ENCODE data around the gene NIPSNAP2. TPM values are rescaled to one million over a fixed set of nuclear protein-coding genes. Genes with fewer than 3 reads are reported as not detected.
A peak's percentile ranks its signal among the peaks of the same experiment; 100 is the strongest.

NIPSNAP2 gene
- total and polyA plus RNA-seq, 2 of the 13 experiments (the other 11 are each of a cell fraction or from before 2014, with no cell fraction given): 40.3 to 61.5 TPM

DNA sequence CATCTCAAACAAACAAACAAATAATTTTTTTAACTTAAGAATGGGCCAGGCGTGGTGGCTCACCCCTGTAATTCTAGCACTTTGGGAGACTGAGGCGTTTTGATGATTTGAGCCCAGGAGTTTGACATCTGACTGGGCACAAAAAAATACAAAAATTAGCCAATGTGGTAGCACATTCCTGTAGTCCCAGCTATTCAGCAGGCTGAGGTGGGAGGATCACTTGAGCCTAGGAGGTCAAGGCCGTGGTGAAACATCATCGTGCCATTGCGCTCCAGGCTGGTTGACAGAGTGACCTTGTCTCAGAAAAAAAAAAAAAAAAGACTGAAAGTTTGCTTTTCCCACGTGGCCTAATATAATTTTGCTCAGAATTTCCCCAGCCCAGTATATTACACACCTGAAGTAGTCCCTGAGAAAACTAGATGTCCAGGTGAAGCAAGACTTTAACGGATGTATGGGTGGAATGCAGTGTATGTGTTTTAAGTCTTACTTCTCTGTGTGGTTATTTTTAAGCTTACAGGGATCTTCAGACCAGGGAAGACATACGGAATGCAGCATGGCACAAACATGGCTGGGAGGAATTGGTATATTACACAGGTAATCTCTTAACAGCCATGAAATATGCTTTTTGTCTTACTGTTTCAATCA lies 32.6 kb downstream of the NIPSNAP2 start:
- peaks cover 3 to 15% of the 10 kb centered on the region in 2 experiments; a peak in 2 of 5 replicates for H3K36me3 ChIP-seq (replicated peaks in 1 of 2; ENCODE audit: control insufficient read depth in 1 of 2, insufficient read depth in 2 of 2, low read length in 2 of 2)
- peak overlapping the region; percentile 47; the same call in 1 of the 2 replicates for H3K9ac ChIP-seq (ENCODE audit: insufficient read depth, low read depth, low read length)
- peaks cover 53% of the 10 kb centered on the region for H3K4me1 ChIP-seq (ENCODE audit: insufficient read depth, low read length)
- intact Hi-C loops (cut with micrococcal nuclease; ENCODE audit: unreplicated experiment) (loop anchor here (2.0 kb wide), 1 partner anchor 78 kb away; no protein-coding TSS in a partner anchor), in situ Hi-C loops (cut with HindIII; ENCODE audit: extremely low pct_ligation_motif_present, low pct_unique_long_range_greater_than_20kb) (no loop called here)
- peak overlapping the region; percentile 64 for H3K27ac ChIP-seq (ENCODE audit: extremely low read length, insufficient read depth, low read length)
- no peaks in the 10 kb centered on the region for H3K27me3 ChIP-seq (ENCODE audit: control insufficient read depth in 1 of 2, insufficient read depth in 2 of 2, low read length in 2 of 2)
- peak overlapping the region; percentile 42; the same call in 1 of the 2 replicates for H3K4me2 ChIP-seq (ENCODE audit: low read depth, low read length)
- no peak overlapping the region for H2AFZ ChIP-seq (ENCODE audit: low read length)
- ATAC-seq: peak; percentile 87
- H3K4me3 ChIP-seq (replicated peaks in 1 of 3; ENCODE audit: insufficient read depth in 1 of 3, low read depth in 2 of 3, low read length in 3 of 3): no peak overlapping the region; a peak in 1 of 6 replicates
- CTCF ChIA-PET (ENCODE audit: low intra/inter-chr PET ratio, low total read pairs): no interaction called here
- 19% methylated on average over 8 of the region's 8 CpGs for WGBS (ENCODE audit: low lambda C conversion rate)
- BruUV-seq (replicated peaks): no TSS peak
- peak; percentile 91 for DNase-seq (ENCODE audit: low spot score)
- no peaks in the 10 kb centered on the region for H3K9me3 ChIP-seq (ENCODE audit: low read length)
- POLR2A ChIA-PET: interaction anchor here (0.7 to 2.3 kb wide), 7 partner anchors 10 to 75 kb away, joined by 3 to 14 read pairs (median 5); partner anchors contain the start of gene NIPSNAP2
- FAIRE-seq: peak; percentile 96
- no peaks in the 10 kb centered on the region for H4K20me1 ChIP-seq (ENCODE audit: insufficient read depth, low read length)
- H3K79me2 ChIP-seq (ENCODE audit: insufficient read depth, low read length): no peaks in the 10 kb centered on the region
- TF ChIP-seq TCF12 (IDR thresholded peaks at IDR 0.05) (no peak), TCF12 (CRISPR knock-in tag; IDR thresholded peaks at IDR 0.05) (no peak; the same call in 1 of the 2 replicates), TBX3 (IDR thresholded peaks at IDR 0.05; ENCODE audit: borderline replicate concordance) (no peak), TBL1XR1 (IDR thresholded peaks at IDR 0.05; ENCODE audit: borderline replicate concordance, low read length, partially characterized antibody) (no peak), ZNF615 (CRISPR knock-in tag; IDR thresholded peaks at IDR 0.05; ENCODE audit: borderline replicate concordance) (no peak), MEIS1 (CRISPR knock-in tag; IDR thresholded peaks at IDR 0.05; ENCODE audit: borderline replicate concordance) (no peak; the same call in 1 of the 2 replicates), ZNF124 (CRISPR knock-in tag; IDR thresholded peaks at IDR 0.05) (no peak; the same call in 1 of the 2 replicates), ATF7-NPFF (CRISPR knock-in tag; IDR thresholded peaks at IDR 0.05; ENCODE audit: low read depth) (no peak), ZBTB3 (CRISPR knock-in tag; IDR thresholded peaks at IDR 0.05; ENCODE audit: borderline replicate concordance, low read depth) (no peak), MXD4 (CRISPR knock-in tag; IDR thresholded peaks at IDR 0.05) (0 out of 2 replicates have a peak, but pooled peaks have one; percentile 42), MATR3 (CRISPR knock-in tag; IDR thresholded peaks at IDR 0.05) (no peak), GATAD2A (CRISPR knock-in tag; IDR thresholded peaks at IDR 0.05) (peak; percentile 73), GZF1 (CRISPR knock-in tag; IDR thresholded peaks at IDR 0.05) (no peak), NFKBIZ (CRISPR knock-in tag; IDR thresholded peaks at IDR 0.05) (0 out of 2 replicates have a peak, but pooled peaks have one; percentile 69), ZNF567 (CRISPR knock-in tag; IDR thresholded peaks at IDR 0.05; ENCODE audit: borderline replicate concordance) (no peak), GATAD1 (CRISPR knock-in tag; IDR thresholded peaks at IDR 0.05) (no peak; the same call in 1 of the 2 replicates), ZZZ3 (CRISPR knock-in tag; IDR thresholded peaks at IDR 0.05; ENCODE audit: borderline replicate concordance) (no peak), ZNF225 (CRISPR knock-in tag; IDR thresholded peaks at IDR 0.05) (no peak)
- TF ChIP-seq, protein P1, sequence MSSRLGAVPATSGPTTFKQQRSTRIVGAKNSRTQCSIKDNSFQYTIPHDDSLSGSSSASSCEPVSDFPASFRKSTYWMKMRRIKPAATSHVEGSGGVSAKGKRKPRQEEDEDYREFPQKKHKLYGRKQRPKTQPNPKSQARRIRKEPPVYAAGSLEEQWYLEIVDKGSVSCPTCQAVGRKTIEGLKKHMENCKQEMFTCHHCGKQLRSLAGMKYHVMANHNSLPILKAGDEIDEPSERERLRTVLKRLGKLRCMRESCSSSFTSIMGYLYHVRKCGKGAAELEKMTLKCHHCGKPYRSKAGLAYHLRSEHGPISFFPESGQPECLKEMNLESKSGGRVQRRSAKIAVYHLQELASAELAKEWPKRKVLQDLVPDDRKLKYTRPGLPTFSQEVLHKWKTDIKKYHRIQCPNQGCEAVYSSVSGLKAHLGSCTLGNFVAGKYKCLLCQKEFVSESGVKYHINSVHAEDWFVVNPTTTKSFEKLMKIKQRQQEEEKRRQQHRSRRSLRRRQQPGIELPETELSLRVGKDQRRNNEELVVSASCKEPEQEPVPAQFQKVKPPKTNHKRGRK (CRISPR knock-in tag; IDR thresholded peaks at IDR 0.05): no peak
- TF ChIP-seq, protein P2, sequence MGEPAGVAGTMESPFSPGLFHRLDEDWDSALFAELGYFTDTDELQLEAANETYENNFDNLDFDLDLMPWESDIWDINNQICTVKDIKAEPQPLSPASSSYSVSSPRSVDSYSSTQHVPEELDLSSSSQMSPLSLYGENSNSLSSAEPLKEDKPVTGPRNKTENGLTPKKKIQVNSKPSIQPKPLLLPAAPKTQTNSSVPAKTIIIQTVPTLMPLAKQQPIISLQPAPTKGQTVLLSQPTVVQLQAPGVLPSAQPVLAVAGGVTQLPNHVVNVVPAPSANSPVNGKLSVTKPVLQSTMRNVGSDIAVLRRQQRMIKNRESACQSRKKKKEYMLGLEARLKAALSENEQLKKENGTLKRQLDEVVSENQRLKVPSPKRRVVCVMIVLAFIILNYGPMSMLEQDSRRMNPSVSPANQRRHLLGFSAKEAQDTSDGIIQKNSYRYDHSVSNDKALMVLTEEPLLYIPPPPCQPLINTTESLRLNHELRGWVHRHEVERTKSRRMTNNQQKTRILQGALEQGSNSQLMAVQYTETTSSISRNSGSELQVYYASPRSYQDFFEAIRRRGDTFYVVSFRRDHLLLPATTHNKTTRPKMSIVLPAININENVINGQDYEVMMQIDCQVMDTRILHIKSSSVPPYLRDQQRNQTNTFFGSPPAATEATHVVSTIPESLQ (CRISPR knock-in tag; conservative IDR thresholded peaks at IDR 0.05): no peak
- TF ChIP-seq, protein P3, sequence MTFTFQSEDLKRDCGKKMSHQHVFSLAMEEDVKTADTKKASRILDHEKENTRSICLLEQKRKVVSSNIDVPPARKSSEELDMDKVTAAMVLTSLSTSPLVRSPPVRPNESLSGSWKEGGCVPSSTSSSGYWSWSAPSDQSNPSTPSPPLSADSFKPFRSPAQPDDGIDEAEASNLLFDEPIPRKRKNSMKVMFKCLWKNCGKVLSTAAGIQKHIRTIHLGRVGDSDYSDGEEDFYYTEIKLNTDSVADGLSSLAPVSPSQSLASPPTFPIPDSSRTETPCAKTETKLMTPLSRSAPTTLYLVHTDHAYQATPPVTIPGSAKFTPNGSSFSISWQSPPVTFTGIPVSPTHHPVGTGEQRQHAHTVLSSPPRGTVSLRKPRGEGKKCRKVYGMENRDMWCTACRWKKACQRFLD (CRISPR knock-in tag; IDR thresholded peaks at IDR 0.05; ENCODE audit: borderline replicate concordance): no peak
